ENCODE measurements around the gene EIF3L. TPM values are rescaled to one million over a fixed set of nuclear protein-coding genes. Genes with fewer than 3 reads are reported as not detected.

EIF3L gene
- total and polyA plus RNA-seq, 8 donors = 310 to 1,258 (median 1,142) TPM

GRCh38 chr22:37827056-37827455, 22.2 kb upstream of the EIF3L start:
- no peak overlapping the region for H3K4me3 ChIP-seq
- intact Hi-C loops (cut with DNase I) = loop anchor here in 1 of 2 donors (10.0 kb wide), 1 partner anchor 138 kb away; no protein-coding TSS in a partner anchor
- ATAC-seq (no peak), DNase-seq (peak in 2 of 4 donors; percentile 21 to 53)
- TF ChIP-seq, protein P1, sequence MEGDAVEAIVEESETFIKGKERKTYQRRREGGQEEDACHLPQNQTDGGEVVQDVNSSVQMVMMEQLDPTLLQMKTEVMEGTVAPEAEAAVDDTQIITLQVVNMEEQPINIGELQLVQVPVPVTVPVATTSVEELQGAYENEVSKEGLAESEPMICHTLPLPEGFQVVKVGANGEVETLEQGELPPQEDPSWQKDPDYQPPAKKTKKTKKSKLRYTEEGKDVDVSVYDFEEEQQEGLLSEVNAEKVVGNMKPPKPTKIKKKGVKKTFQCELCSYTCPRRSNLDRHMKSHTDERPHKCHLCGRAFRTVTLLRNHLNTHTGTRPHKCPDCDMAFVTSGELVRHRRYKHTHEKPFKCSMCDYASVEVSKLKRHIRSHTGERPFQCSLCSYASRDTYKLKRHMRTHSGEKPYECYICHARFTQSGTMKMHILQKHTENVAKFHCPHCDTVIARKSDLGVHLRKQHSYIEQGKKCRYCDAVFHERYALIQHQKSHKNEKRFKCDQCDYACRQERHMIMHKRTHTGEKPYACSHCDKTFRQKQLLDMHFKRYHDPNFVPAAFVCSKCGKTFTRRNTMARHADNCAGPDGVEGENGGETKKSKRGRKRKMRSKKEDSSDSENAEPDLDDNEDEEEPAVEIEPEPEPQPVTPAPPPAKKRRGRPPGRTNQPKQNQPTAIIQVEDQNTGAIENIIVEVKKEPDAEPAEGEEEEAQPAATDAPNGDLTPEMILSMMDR (IDR thresholded peaks at IDR 0.05) = no peak
- H3K9me3 ChIP-seq = no peaks in the 10 kb centered on the region
- peaks cover 0 to 39% of the 10 kb centered on the region in 2 donors for H3K36me3 ChIP-seq
- H3K27me3 ChIP-seq = peaks cover 0 to 37% of the 10 kb centered on the region in 2 donors
- peaks cover 0 to 16% of the 10 kb centered on the region in 2 donors for H3K4me1 ChIP-seq
- H3K27ac ChIP-seq = no peak overlapping the region

- Histone ChIP-seq H3K4me3 (no peak overlapping the region), H3K36me3 (peaks cover 0 to 71% of the 10 kb centered on the region in 2 donors), H3K27ac (no peak overlapping the region), H3K4me1 (peaks cover 0 to 5% of the 10 kb centered on the region in 2 donors), H3K27me3 (peaks cover 0 to 6% of the 10 kb centered on the region in 2 donors), H3K9me3 (no peaks in the 10 kb centered on the region)
- TF ChIP-seq, protein P1 (IDR thresholded peaks at IDR 0.05) = no peak
- intact Hi-C loops (cut with DNase I) = no loop called here
- no peak for DNase-seq
- no peak for ATAC-seq
These were observed 19.0 kb upstream of the EIF3L start for GRCh38 chr22:37830093-37830842.

- Histone ChIP-seq H3K36me3 (peaks cover 0 to 80% of the 10 kb centered on the region in 2 donors), H3K9me3 (no peaks in the 10 kb centered on the region), H3K4me1 (no peaks in the 10 kb centered on the region), H3K4me3 (no peak overlapping the region), H3K27me3 (no peaks in the 10 kb centered on the region), H3K27ac (no peak overlapping the region)
- intact Hi-C loops (cut with DNase I) = no loop called here
- ATAC-seq (no peak), DNase-seq (peak in 1 of 4 donors; percentile 15)
- TF ChIP-seq, protein P1 (IDR thresholded peaks at IDR 0.05) = no peak
These were observed 17.7 kb upstream of the EIF3L start for GRCh38 chr22:37831472-37831871.

GRCh38 chr22:37832022-37832857, 17.0 kb upstream of the EIF3L start:
- Histone ChIP-seq H3K27me3 (no peaks in the 10 kb centered on the region), H3K9me3 (no peaks in the 10 kb centered on the region), H3K27ac (no peak overlapping the region), H3K36me3 (peaks cover 0 to 88% of the 10 kb centered on the region in 2 donors), H3K4me1 (no peaks in the 10 kb centered on the region), H3K4me3 (no peak overlapping the region)
- intact Hi-C loops (cut with DNase I) = no loop called here
- no peak for ATAC-seq
- TF ChIP-seq, protein P1 (IDR thresholded peaks at IDR 0.05) = no peak
- DNase-seq = peak in 1 of 4 donors; percentile 40
